DND-41 (cell line): ENCODE data around the gene AASDH.

Source experiments
- ATAC-seq: fragments of 200-7000 bp; cut with Tn5 transposase; 3 replicates; pipeline ENCODE4 v1.9.1; 2021; ENCODE audit warnings: low read depth; ENCODE audit not compliant: insufficient read depth
- DNase-seq: peaks from one replicate; pipeline ENCODE4 v3.0.0-alpha.2; 2020
- H2AFZ ChIP-seq: 2 replicates; pipeline ENCODE4 v1.6.0; 2012; ENCODE audit warnings: low read depth, low read length
- H3K27ac ChIP-seq: 2 replicates; pipeline ENCODE4 v1.5.1; 2012; ENCODE audit warnings: low read length, inconsistent platforms
- H3K27me3 ChIP-seq: fragments of 200-600 bp; sonication (generic); 2 replicates; pipeline ENCODE4 v1.6.0; 2012; ENCODE audit warnings: low read length, mild to moderate bottlenecking, inconsistent platforms; ENCODE audit not compliant: insufficient read depth, poor library complexity
- H3K36me3 ChIP-seq: 2 replicates; pipeline ENCODE4 v1.5.1; 2012; ENCODE audit warnings: low read length, inconsistent platforms; ENCODE audit not compliant: insufficient read depth
- H3K4me1 ChIP-seq: 2 replicates; pipeline ENCODE4 v1.5.1; 2012; ENCODE audit warnings: mild to moderate bottlenecking, low read length; ENCODE audit not compliant: insufficient read depth
- H3K4me2 ChIP-seq: 2 replicates; pipeline ENCODE4 v1.6.0; 2012; ENCODE audit warnings: mild to moderate bottlenecking, moderate library complexity, low read length, inconsistent platforms; ENCODE audit not compliant: insufficient read depth
- H3K4me3 ChIP-seq, 2 experiments: fragments of 200-600 bp in 1 of 2; shearing (Covaris generic) in 1 of 2; 2 replicates each; pipeline ENCODE4 v1.5.1; 2012 to 2016; ENCODE audit warnings: inconsistent platforms in 2 of 2, low read length in 2 of 2, mild to moderate bottlenecking in 2 of 2, low read depth in 1 of 2, moderate library complexity in 1 of 2
- H3K79me2 ChIP-seq: 2 replicates; pipeline ENCODE4 v1.6.0; 2012; ENCODE audit warnings: low read length, inconsistent platforms; ENCODE audit not compliant: insufficient read depth
- H3K9ac ChIP-seq: 2 replicates; pipeline ENCODE4 v1.6.0; 2012; ENCODE audit warnings: low read depth, mild to moderate bottlenecking, inconsistent platforms, low read length, moderate library complexity
- H3K9me3 ChIP-seq: 2 replicates; pipeline ENCODE4 v1.5.1; 2012; ENCODE audit warnings: low read length, moderate library complexity, mild to moderate bottlenecking, inconsistent platforms; ENCODE audit not compliant: insufficient read depth, severe bottlenecking
- H4K20me1 ChIP-seq: 2 replicates; pipeline ENCODE4 v1.6.0; 2012; ENCODE audit warnings: low read length; ENCODE audit not compliant: insufficient read depth
- CTCF ChIP-seq: IDR thresholded peaks from 2 replicates; pipeline ENCODE4 v1.5.1; 2012; ENCODE audit warnings: borderline replicate concordance, low read length, moderate library complexity, mild to moderate bottlenecking; ENCODE audit not compliant: poor library complexity, severe bottlenecking; ENCODE audit errors: extremely low read depth
- EZH2 ChIP-seq: IDR thresholded peaks from 3 replicates; pipeline ENCODE4 v1.6.1; 2012; ENCODE audit warnings: borderline replicate concordance, low read depth, mild to moderate bottlenecking, moderate library complexity, low read length, inconsistent platforms; ENCODE audit not compliant: severe bottlenecking

The AASDH gene

DNA sequence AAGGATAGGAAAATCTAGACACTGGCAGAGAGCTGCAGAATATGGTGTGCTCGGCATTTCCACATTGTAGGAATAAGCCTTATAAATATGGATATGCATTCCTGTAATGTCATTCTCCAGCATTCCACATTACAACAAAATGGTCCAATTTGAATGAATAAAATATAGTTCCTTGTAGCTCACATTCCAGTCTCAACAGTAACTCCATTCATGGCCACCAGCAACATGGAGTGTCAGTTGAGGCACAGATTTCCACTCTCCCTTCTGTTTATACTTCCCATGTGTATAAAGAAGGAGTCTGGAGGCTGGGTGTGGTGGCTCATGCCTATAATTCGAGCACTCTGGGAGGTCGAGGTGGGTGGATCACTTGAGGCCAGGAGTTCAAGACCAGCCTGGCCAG, 84.5 kb downstream of the AASDH start:
- H3K4me1 ChIP-seq = peaks cover 5% of the 10 kb centered on the region
- no peak for TF ChIP-seq EZH2
- TF ChIP-seq CTCF = no peak
- DNase-seq (no peak), ATAC-seq (no peak)
- no peaks in the 10 kb centered on the region for H3K36me3 ChIP-seq
- H2AFZ ChIP-seq = no peak overlapping the region
- no peak overlapping the region for H3K27ac ChIP-seq
- no peak overlapping the region for H3K9ac ChIP-seq
- H3K27me3 ChIP-seq = no peaks in the 10 kb centered on the region
- H3K79me2 ChIP-seq = no peaks in the 10 kb centered on the region
- H3K4me3 ChIP-seq = no peak overlapping the region
- no peaks in the 10 kb centered on the region for H3K9me3 ChIP-seq
- H3K4me2 ChIP-seq = no peak overlapping the region
- no peaks in the 10 kb centered on the region for H4K20me1 ChIP-seq

DNA sequence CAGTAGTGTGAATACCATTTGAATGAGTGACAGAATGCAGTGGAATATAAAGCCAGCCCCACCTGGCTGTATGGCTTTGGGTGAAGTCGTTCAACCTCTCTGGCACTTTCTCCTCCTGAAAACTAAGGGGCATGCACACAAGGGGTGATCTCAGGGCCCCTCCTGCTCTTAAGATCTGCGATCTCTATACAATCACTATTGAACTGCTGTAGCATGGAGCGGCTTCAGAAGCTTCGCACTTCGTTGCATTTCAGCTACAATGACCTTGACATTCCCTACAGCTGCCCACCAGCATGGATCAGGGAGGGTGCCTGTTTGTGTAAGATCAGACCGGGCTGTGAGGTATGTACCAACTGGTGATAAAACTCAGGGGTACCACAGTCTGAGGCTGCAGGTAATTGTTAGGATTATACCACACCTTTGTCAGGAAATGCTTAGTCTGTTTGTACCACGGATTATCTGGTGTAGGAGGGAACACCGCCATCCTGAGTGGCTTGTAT, 85.2 kb downstream of the AASDH start:
- no peaks in the 10 kb centered on the region for H4K20me1 ChIP-seq

GRCh38 chr4:56301181-56301996, 85.9 kb downstream of the AASDH start:
- peak overlapping the region; percentile 61 for H2AFZ ChIP-seq
- H3K36me3 ChIP-seq = no peaks in the 10 kb centered on the region
- no peaks in the 10 kb centered on the region for H3K27me3 ChIP-seq
- DNase-seq (peak; percentile 78), ATAC-seq (peak; percentile 100)
- no peak overlapping the region for H3K9ac ChIP-seq
- no peak overlapping the region for H3K27ac ChIP-seq
- H3K4me3 ChIP-seq = no peak overlapping the region
- peak overlapping the region; percentile 43; the same call in 1 of the 2 replicates for H3K4me2 ChIP-seq
- no peaks in the 10 kb centered on the region for H3K9me3 ChIP-seq
- no peaks in the 10 kb centered on the region for H4K20me1 ChIP-seq
- TF ChIP-seq EZH2 = no peak
- peak; percentile 92 for TF ChIP-seq CTCF
- no peaks in the 10 kb centered on the region for H3K79me2 ChIP-seq
- peaks cover 5% of the 10 kb centered on the region for H3K4me1 ChIP-seq

More for the DNA sequence above, 85.2 kb downstream of the AASDH start:
- Histone ChIP-seq H3K4me3 (no peak overlapping the region), H2AFZ (no peak overlapping the region), H3K9ac (no peak overlapping the region), H3K79me2 (no peaks in the 10 kb centered on the region), H3K4me2 (no peak overlapping the region), H3K4me1 (peaks cover 5% of the 10 kb centered on the region), H3K27ac (no peak overlapping the region), H3K9me3 (no peaks in the 10 kb centered on the region), H3K36me3 (no peaks in the 10 kb centered on the region), H3K27me3 (no peaks in the 10 kb centered on the region)
- no peak for TF ChIP-seq EZH2
- TF ChIP-seq CTCF = no peak
- ATAC-seq (no peak), DNase-seq (no peak)
